SU-DHL-6 (cell line): Measurements from ENCODE around the gene IL24.

Experiments
- H2AFZ ChIP-seq: fragments of 200-600 bp; sonication (generic); 2 replicates; pipeline ENCODE4 v1.6.1; 2014; ENCODE audit warnings: low read depth, mild to moderate bottlenecking, moderate library complexity, mixed read lengths, antibody characterized with exemption, low read length; ENCODE audit not compliant: severe bottlenecking
- H3F3A ChIP-seq: fragments of 200-600 bp; shearing (Covaris generic); 2 replicates; pipeline ENCODE4 v1.6.0; 2016; ENCODE audit warnings: antibody characterized with exemption, mild to moderate bottlenecking; ENCODE audit not compliant: insufficient read depth
- H3K27ac ChIP-seq: fragments of 200-600 bp; sonication (generic); 2 replicates; pipeline ENCODE4 v1.5.1; 2016; ENCODE audit warnings: low read depth, mild to moderate bottlenecking, low read length, moderate library complexity, mixed read lengths
- H3K27me3 ChIP-seq: fragments of 200-600 bp; sonication (generic), shearing (Covaris generic); 2 replicates; pipeline ENCODE4 v1.6.0; 2014; ENCODE audit warnings: mild to moderate bottlenecking, low read length
- H3K36me3 ChIP-seq: fragments of 200-600 bp; sonication (generic); 2 replicates; pipeline ENCODE4 v1.6.1; 2014; ENCODE audit warnings: mild to moderate bottlenecking, low read length, mixed read lengths
- H3K4me2 ChIP-seq: fragments of 300-600, 200-600 bp; shearing (Covaris generic), sonication (generic); 2 replicates; pipeline ENCODE4 v1.6.0; 2014; ENCODE audit warnings: low read length, low read depth, mild to moderate bottlenecking; ENCODE audit not compliant: poor library complexity, severe bottlenecking
- H3K4me3 ChIP-seq: fragments of 200-600 bp; sonication (generic); 2 replicates; pipeline ENCODE4 v1.5.1; 2014; ENCODE audit warnings: antibody characterized with exemption, low read length, mild to moderate bottlenecking, mixed read lengths; ENCODE audit not compliant: insufficient read depth, poor library complexity, severe bottlenecking
- H3K79me2 ChIP-seq: fragments of 200-600 bp; sonication (generic); 2 replicates; pipeline ENCODE4 v1.6.1; 2014; ENCODE audit warnings: mild to moderate bottlenecking, low read length, moderate library complexity; ENCODE audit not compliant: insufficient read depth
- H3K9ac ChIP-seq: fragments of 200-600 bp; sonication (generic); 2 replicates; pipeline ENCODE4 v1.7.0; 2014; ENCODE audit warnings: mild to moderate bottlenecking, low read length
- H3K9me2 ChIP-seq: fragments of 200-600 bp; sonication (generic); replicated peaks from 2 replicates; pipeline ENCODE4 v1.6.1; 2014; ENCODE audit warnings: low read length; ENCODE audit not compliant: insufficient read depth
- H3K9me3 ChIP-seq: fragments of 200-600 bp; sonication (generic); 2 replicates; pipeline ENCODE4 v1.6.1; 2014; ENCODE audit warnings: low read length, mixed read lengths; ENCODE audit not compliant: insufficient read depth
- H4K20me1 ChIP-seq: fragments of 200-600 bp; sonication (generic); 2 replicates; pipeline ENCODE4 v1.6.1; 2014; ENCODE audit warnings: low read depth, mild to moderate bottlenecking, antibody characterized with exemption, low read length, moderate library complexity, mixed read lengths
- EZH2phosphoT487 ChIP-seq: fragments of 200-600 bp; sonication (generic), shearing (Covaris generic); conservative IDR thresholded peaks from 2 replicates; pipeline ENCODE4 v1.6.1; 2018; ENCODE audit warnings: mild to moderate bottlenecking, antibody characterized with exemption, low read length, moderate library complexity, mixed read lengths
- TF ChIP-seq, protein P1 (sequence below): fragments of 200-600 bp; sonication (generic); IDR thresholded peaks from one replicate; pipeline ENCODE4 v1.5.1; 2017; ENCODE audit warnings: antibody characterized with exemption, mild to moderate bottlenecking, low read length, moderate library complexity; ENCODE audit not compliant: insufficient read depth, poor library complexity, severe bottlenecking

Gene IL24

DNA sequence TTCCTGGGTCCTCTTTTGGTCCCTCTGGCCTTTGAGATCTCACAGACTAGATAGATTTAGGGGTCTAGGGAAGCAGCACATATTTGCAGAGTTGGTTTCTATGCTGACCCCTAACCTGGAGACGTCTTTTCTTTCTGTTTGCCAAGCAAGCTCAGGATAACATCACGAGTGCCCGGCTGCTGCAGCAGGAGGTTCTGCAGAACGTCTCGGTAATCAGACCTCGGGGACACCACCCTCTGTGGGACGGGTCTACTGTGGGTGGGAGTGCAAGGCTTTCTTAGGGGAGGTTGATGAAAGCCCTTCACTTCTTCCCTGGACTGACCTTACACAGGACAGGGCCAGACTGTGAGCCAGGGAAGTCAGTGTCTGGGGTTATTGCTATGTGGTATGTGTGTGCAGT is 2.9 kb downstream of the IL24 start:
- Histone ChIP-seq H3K9me2 (no peaks in the 10 kb centered on the region), H3K9me3 (no peaks in the 10 kb centered on the region), H3K27me3 (peaks cover 3% of the 10 kb centered on the region; the same call in 1 of the 2 replicates), H3K36me3 (no peaks in the 10 kb centered on the region), H3F3A (no peaks in the 10 kb centered on the region), H3K27ac (no peak overlapping the region), H3K4me3 (no peak overlapping the region), H4K20me1 (no peaks in the 10 kb centered on the region), H3K4me2 (no peak overlapping the region), H3K79me2 (no peaks in the 10 kb centered on the region), H2AFZ (no peak overlapping the region), H3K9ac (no peak overlapping the region)
- no peak for TF ChIP-seq EZH2phosphoT487
- TF ChIP-seq, protein P1, sequence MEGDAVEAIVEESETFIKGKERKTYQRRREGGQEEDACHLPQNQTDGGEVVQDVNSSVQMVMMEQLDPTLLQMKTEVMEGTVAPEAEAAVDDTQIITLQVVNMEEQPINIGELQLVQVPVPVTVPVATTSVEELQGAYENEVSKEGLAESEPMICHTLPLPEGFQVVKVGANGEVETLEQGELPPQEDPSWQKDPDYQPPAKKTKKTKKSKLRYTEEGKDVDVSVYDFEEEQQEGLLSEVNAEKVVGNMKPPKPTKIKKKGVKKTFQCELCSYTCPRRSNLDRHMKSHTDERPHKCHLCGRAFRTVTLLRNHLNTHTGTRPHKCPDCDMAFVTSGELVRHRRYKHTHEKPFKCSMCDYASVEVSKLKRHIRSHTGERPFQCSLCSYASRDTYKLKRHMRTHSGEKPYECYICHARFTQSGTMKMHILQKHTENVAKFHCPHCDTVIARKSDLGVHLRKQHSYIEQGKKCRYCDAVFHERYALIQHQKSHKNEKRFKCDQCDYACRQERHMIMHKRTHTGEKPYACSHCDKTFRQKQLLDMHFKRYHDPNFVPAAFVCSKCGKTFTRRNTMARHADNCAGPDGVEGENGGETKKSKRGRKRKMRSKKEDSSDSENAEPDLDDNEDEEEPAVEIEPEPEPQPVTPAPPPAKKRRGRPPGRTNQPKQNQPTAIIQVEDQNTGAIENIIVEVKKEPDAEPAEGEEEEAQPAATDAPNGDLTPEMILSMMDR, result no peak

DNA sequence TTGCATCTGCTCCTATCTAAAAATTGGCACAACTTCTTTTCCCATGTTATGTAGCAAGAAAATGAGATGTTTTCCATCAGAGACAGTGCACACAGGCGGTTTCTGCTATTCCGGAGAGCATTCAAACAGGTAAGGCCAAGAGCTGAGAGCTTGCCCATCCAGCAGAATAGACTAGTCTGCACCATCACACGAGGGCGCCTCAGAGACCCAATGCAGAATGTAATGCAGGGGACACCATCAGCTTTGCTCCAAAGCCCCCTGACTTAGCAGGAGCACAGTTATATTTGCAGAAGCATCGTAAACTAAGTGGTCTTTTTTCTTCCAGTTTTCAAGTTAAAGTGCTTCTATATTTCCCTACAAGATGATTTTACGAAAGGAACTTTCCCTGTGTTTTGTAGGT is 4.7 kb downstream of the IL24 start:
- no peak overlapping the region for H3K27ac ChIP-seq
- TF ChIP-seq EZH2phosphoT487, result no peak
- TF ChIP-seq, protein P1, result no peak
- H3F3A ChIP-seq, result no peaks in the 10 kb centered on the region
- peaks cover 3% of the 10 kb centered on the region; the same call in 1 of the 2 replicates for H3K27me3 ChIP-seq
- no peaks in the 10 kb centered on the region for H3K9me2 ChIP-seq
- H3K4me3 ChIP-seq, result no peak overlapping the region
- H3K9me3 ChIP-seq, result no peaks in the 10 kb centered on the region
- no peaks in the 10 kb centered on the region for H4K20me1 ChIP-seq
- H3K36me3 ChIP-seq, result no peaks in the 10 kb centered on the region
- H2AFZ ChIP-seq, result no peak overlapping the region
- H3K9ac ChIP-seq, result no peak overlapping the region
- no peak overlapping the region for H3K4me2 ChIP-seq
- H3K79me2 ChIP-seq, result no peaks in the 10 kb centered on the region

DNA sequence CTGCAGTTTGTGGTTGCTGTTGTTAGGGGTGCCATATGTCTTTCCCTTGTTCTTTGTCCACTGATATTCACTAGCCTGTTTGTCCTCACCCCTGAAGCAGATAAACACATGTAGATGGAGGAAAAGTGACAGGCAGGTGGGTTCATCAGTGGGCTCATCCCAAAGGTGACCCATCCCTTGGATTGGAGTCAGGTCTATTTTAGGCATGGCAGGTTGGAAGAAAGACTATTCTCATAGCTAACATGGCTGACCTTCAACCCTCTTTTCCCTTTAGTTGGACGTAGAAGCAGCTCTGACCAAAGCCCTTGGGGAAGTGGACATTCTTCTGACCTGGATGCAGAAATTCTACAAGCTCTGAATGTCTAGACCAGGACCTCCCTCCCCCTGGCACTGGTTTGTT is 5.5 kb downstream of the IL24 start:
- no peak overlapping the region for H3K27ac ChIP-seq
- H2AFZ ChIP-seq, result no peak overlapping the region
- no peaks in the 10 kb centered on the region for H3K36me3 ChIP-seq
- no peak for TF ChIP-seq EZH2phosphoT487
- TF ChIP-seq, protein P1, result no peak
- H3K79me2 ChIP-seq, result no peaks in the 10 kb centered on the region
- H3K27me3 ChIP-seq, result peaks cover 3% of the 10 kb centered on the region; the same call in 1 of the 2 replicates
- H3K4me2 ChIP-seq, result no peak overlapping the region
- H3K9me2 ChIP-seq, result no peaks in the 10 kb centered on the region
- H3K4me3 ChIP-seq, result no peak overlapping the region
- H4K20me1 ChIP-seq, result no peaks in the 10 kb centered on the region
- no peaks in the 10 kb centered on the region for H3K9me3 ChIP-seq
- no peaks in the 10 kb centered on the region for H3F3A ChIP-seq
- no peak overlapping the region for H3K9ac ChIP-seq
